HFFc6 (cell line): Measurements from ENCODE around the gene C5orf22. TPM values are rescaled to one million over a fixed set of nuclear protein-coding genes. Genes with fewer than 3 reads are reported as not detected.
A peak's percentile ranks its signal among the peaks of the same experiment; 100 is the strongest.
"Not testable (repeated sequence)": the region's sequence is repeated elsewhere in the genome, so short reads cannot be mapped to it uniquely, and the experiment has no call there.

ENCODE experiments used
- DNase-seq: peaks from one replicate; pipeline ENCODE4 v3.0.0-alpha.2; 2018
- H3K27ac Mint-ChIP-seq: 2 replicates; pipeline ENCODE4 v1.8.0; 2020; ENCODE audit warnings: mild to moderate bottlenecking, mixed read lengths
- H3K27me3 Mint-ChIP-seq: 2 replicates; pipeline ENCODE4 v1.8.0; 2021; ENCODE audit warnings: mild to moderate bottlenecking, moderate library complexity, mixed read lengths; ENCODE audit not compliant: insufficient read depth
- H3K36me3 Mint-ChIP-seq: 2 replicates; pipeline ENCODE4 v1.8.0; 2021; ENCODE audit warnings: low read depth, mixed read lengths
- H3K4me1 Mint-ChIP-seq: 2 replicates; pipeline ENCODE4 v1.8.0; 2020; ENCODE audit warnings: low read depth, mixed read lengths
- H3K4me3 Mint-ChIP-seq: 2 replicates; pipeline ENCODE4 v1.8.0; 2020; ENCODE audit warnings: mild to moderate bottlenecking, moderate library complexity, mixed read lengths
- H3K9me3 Mint-ChIP-seq: 2 replicates; pipeline ENCODE4 v1.8.0; 2020; ENCODE audit warnings: mild to moderate bottlenecking, mixed read lengths
- total RNA-seq, 6 experiments: library from RNA; stranded (reverse); fragmentation: NEBNext Ultra II Directional; extraction: Animal tissue kit (Norgen Biotek cat#: 25700); gene quantifications; 2 replicates in 1 of 6; 3 replicates in 5 of 6; pipeline ENCODE4 v1.2.3, GENCODE V29; 2021
- TF ChIP-seq, protein P1 (sequence below): fragments of 200-600 bp; sonication (generic); IDR thresholded peaks from 2 replicates; pipeline ENCODE4 v1.5.0; 2021; ENCODE audit warnings: antibody characterized with exemption, mild to moderate bottlenecking

Gene C5orf22
- total RNA-seq, 6 experiments from 2014 or later: 18.7 to 23.7 (median 20.6) TPM

DNA sequence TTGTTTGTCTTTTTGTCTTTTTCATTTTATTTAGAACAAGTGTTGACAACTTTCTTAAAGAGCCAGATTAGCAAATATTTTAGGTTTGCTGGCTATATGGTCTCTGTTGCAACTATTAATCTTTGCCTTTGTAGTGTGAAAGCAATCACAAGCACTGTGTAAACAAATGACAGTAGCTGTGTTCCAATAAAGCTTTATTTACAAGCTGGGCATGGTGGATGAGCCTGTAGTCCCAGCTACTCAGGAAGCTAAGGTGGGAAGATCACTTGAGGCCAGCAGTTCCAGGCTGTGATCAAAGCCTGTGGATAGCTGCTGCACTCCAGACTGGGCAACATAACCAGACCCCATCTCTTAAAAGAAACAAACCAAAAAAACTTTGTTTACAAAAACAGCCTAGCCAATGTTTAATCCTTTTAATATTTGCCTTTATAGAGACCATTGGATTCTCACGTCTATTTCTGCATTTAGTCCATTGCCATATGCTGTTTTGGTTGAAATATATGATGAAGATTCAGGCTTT, 2.5 kb downstream of the C5orf22 start:
- H3K36me3 Mint-ChIP-seq: peaks cover 40% of the 10 kb centered on the region
- DNase-seq: no peak
- H3K27me3 Mint-ChIP-seq: peaks cover 5% of the 10 kb centered on the region; the same call in 1 of the 2 replicates
- H3K27ac Mint-ChIP-seq: no peak overlapping the region
- TF ChIP-seq, protein P1, sequence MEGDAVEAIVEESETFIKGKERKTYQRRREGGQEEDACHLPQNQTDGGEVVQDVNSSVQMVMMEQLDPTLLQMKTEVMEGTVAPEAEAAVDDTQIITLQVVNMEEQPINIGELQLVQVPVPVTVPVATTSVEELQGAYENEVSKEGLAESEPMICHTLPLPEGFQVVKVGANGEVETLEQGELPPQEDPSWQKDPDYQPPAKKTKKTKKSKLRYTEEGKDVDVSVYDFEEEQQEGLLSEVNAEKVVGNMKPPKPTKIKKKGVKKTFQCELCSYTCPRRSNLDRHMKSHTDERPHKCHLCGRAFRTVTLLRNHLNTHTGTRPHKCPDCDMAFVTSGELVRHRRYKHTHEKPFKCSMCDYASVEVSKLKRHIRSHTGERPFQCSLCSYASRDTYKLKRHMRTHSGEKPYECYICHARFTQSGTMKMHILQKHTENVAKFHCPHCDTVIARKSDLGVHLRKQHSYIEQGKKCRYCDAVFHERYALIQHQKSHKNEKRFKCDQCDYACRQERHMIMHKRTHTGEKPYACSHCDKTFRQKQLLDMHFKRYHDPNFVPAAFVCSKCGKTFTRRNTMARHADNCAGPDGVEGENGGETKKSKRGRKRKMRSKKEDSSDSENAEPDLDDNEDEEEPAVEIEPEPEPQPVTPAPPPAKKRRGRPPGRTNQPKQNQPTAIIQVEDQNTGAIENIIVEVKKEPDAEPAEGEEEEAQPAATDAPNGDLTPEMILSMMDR: no peak
- H3K4me1 Mint-ChIP-seq: peaks cover 52% of the 10 kb centered on the region
- peak overlapping the region; percentile 96 for H3K4me3 Mint-ChIP-seq
- no peaks in the 10 kb centered on the region for H3K9me3 Mint-ChIP-seq

DNA sequence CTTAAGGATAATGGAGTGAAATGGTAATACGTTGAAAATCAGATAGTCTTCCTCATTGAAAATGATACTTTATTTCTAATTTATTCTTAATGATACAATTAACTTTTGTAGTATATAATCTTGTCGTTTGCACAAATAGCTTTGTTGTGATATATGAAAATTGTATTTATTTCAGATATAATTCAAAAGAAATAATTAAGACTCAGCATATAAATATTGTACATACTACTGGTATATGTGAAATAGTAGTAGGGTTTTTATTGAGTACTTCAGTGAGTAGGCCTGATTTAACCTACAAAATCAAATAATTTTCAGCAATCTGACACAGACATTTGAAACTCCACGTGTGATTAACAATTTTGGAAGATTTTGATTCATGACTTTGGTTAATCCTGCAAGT, 4.8 kb downstream of the C5orf22 start:
- peaks cover 3% of the 10 kb centered on the region; the same call in 1 of the 2 replicates for H3K27me3 Mint-ChIP-seq
- TF ChIP-seq, protein P1: no peak
- no peak for DNase-seq
- peaks cover 33% of the 10 kb centered on the region for H3K4me1 Mint-ChIP-seq
- H3K36me3 Mint-ChIP-seq: peaks cover 36% of the 10 kb centered on the region
- no peak overlapping the region for H3K4me3 Mint-ChIP-seq
- H3K9me3 Mint-ChIP-seq: no peaks in the 10 kb centered on the region
- 0 out of 2 replicates have a peak overlapping the region, but pooled peaks have one; percentile 17 for H3K27ac Mint-ChIP-seq

DNA sequence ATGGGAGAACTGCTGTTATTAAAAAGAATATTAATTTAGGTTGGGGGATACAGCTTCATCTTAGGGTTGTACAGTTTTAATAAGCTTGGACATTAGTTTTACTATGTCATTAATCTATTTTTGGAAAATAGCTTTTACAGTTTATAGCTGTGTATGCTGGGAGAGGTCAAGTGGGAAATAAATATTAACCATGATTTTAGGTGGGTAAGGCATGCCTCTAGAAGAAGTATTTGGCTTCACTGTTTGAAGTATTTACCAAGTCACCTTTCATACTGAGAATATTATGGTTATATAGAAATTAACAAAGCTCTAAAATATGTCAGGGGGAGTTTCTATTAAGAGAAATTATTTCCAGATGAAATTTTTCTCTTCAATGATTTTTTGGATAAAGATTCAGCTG, 5.2 kb downstream of the C5orf22 start:
- Mint-ChIP-seq H3K4me1 (peaks cover 33% of the 10 kb centered on the region), H3K9me3 (no peaks in the 10 kb centered on the region), H3K36me3 (peaks cover 37% of the 10 kb centered on the region), H3K4me3 (no peak overlapping the region), H3K27me3 (peaks cover 1% of the 10 kb centered on the region; the same call in 1 of the 2 replicates), H3K27ac (peak overlapping the region; percentile 17; the same call in 1 of the 2 replicates)
- TF ChIP-seq, protein P1: no peak
- no peak for DNase-seq

DNA sequence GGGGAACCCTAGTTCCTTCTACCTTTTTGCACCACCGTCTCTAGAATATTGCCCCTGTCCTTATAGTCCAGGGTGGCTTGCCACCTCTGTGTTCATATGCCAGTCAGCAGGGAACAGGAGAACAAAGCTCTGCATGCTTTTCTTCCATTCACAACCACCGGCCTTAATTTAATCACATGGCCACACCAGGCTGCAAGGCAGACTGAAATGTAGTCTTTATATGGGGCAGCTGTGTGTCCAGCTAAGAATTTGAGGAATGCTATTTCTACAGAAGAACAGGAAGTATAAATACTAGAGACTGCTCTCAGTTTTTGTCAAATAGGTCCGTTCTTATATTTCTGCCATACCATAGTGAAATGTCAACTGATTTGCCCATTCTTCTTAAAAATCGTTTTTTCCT, 5.8 kb downstream of the C5orf22 start:
- TF ChIP-seq, protein P1: no peak
- peaks cover 33% of the 10 kb centered on the region for H3K4me1 Mint-ChIP-seq
- H3K27ac Mint-ChIP-seq: peak overlapping the region; percentile 71
- no peaks in the 10 kb centered on the region for H3K9me3 Mint-ChIP-seq
- peaks cover 42% of the 10 kb centered on the region for H3K36me3 Mint-ChIP-seq
- H3K27me3 Mint-ChIP-seq: no peaks in the 10 kb centered on the region
- no peak overlapping the region for H3K4me3 Mint-ChIP-seq
- peak; percentile 4 for DNase-seq

DNA sequence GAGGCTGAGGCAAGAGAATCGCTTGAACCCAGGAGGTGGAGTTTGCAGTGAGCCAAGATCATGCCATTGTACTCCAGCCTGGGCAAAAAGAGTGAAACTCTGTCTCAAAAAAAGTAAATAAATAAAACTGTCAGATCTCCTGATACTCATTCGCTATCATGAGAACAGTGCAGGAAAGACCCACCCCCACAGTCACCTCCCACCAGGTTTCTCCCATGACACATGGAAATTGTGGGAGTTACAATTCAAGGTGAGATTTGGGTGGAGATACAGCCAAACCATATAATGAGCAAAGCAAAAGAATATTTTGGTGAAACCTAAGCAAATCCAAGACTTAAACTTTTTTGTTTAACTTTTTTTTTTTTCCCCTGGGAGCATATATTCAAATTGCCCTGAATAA, 17.0 kb downstream of the C5orf22 start:
- Mint-ChIP-seq H3K4me1 (peaks cover 15% of the 10 kb centered on the region), H3K36me3 (peaks cover 47% of the 10 kb centered on the region)
- not testable (repeated sequence) for H3K9me3 Mint-ChIP-seq, H3K4me3 Mint-ChIP-seq, H3K27me3 Mint-ChIP-seq, DNase-seq, H3K27ac Mint-ChIP-seq

DNA sequence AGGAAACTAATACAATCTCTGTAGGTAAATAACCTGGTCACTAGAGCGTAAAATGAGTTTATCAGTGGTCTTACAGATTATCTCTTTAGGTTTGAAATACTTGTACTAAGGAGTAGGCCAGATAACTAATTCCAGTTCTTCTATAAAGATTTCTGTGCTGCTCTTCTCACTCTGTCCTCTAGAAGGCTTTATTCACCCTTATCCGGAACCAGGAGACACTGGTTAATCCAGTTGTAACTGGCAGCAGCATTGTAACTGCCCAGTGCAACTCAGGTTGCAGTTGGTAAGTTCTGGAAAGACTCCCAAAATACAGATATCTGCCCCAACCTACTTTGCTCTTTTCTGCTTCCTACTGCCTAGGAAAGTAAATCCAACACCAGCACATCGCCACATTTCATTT, 19.8 kb downstream of the C5orf22 start:
- TF ChIP-seq, protein P1: no peak
- no peak for DNase-seq
- Mint-ChIP-seq H3K4me3 (no peak overlapping the region), H3K36me3 (peaks cover 45% of the 10 kb centered on the region), H3K4me1 (peaks cover 17% of the 10 kb centered on the region), H3K9me3 (no peaks in the 10 kb centered on the region), H3K27ac (no peak overlapping the region), H3K27me3 (no peaks in the 10 kb centered on the region)
